ENCODE results near the gene SUPT20HL1.

DNA sequence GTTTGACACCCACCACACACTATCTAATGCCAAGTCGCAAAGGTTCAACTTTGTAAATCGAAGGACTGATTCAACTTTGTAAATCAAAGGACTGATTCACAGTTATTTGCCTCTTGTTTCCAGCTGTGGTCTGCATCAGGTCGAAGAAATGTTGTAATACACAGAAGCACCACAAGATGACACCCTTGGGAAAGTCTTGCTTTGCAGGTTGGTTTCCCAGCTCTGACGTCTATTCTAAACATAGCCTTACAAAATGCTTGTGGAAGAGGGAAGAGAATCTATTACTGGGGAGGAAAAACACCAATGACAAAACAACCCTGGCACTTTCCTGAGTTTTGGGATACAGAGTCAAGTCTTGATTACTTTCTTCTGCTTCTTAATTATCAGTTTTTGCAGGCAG, 35.3 kb downstream of the SUPT20HL1 start:
- TF ChIP-seq, protein P1, sequence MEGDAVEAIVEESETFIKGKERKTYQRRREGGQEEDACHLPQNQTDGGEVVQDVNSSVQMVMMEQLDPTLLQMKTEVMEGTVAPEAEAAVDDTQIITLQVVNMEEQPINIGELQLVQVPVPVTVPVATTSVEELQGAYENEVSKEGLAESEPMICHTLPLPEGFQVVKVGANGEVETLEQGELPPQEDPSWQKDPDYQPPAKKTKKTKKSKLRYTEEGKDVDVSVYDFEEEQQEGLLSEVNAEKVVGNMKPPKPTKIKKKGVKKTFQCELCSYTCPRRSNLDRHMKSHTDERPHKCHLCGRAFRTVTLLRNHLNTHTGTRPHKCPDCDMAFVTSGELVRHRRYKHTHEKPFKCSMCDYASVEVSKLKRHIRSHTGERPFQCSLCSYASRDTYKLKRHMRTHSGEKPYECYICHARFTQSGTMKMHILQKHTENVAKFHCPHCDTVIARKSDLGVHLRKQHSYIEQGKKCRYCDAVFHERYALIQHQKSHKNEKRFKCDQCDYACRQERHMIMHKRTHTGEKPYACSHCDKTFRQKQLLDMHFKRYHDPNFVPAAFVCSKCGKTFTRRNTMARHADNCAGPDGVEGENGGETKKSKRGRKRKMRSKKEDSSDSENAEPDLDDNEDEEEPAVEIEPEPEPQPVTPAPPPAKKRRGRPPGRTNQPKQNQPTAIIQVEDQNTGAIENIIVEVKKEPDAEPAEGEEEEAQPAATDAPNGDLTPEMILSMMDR (IDR thresholded peaks at IDR 0.05; ENCODE audit: low read length): peak; percentile 69
- no peak for TF ChIP-seq EZH2 (IDR thresholded peaks at IDR 0.05; ENCODE audit: borderline replicate concordance, low read length)
